Keratinocyte (primary cell): ENCODE measurements around the gene GGCX. TPM values are rescaled to one million over a fixed set of nuclear protein-coding genes. Genes with fewer than 3 reads are reported as not detected.

Experiments
- DNase-seq: peaks from one replicate; pipeline ENCODE4 v3.0.0-alpha.2; 2011; ENCODE audit warnings: low read depth, missing footprints, low spot score
- FAIRE-seq: peaks from 2 replicates; lab custom pipeline; 2011; peaks lifted over from hg19 to GRCh38; lab: Jason Lieb, UNC
- H2AFZ ChIP-seq: 2 replicates; pipeline ENCODE4 v1.6.0; 2012; ENCODE audit warnings: low read length, control low read depth, inconsistent platforms; ENCODE audit not compliant: control insufficient read depth
- H3K27ac ChIP-seq: 2 replicates; pipeline ENCODE4 v1.5.1; 2011; ENCODE audit warnings: low read length; ENCODE audit not compliant: control insufficient read depth, insufficient read depth
- H3K27me3 ChIP-seq: 3 replicates; pipeline ENCODE4 v1.6.0; 2011; ENCODE audit warnings: low read length; ENCODE audit not compliant: control insufficient read depth, insufficient read depth; ENCODE audit errors: extremely low read depth
- H3K36me3 ChIP-seq, 2 experiments: 2 replicates in 1 of 2; 3 replicates in 1 of 2; pipeline ENCODE4 v1.5.1; 2011; ENCODE audit warnings: low read length in 2 of 2, mild to moderate bottlenecking in 1 of 2; ENCODE audit not compliant: control insufficient read depth in 2 of 2, insufficient read depth in 2 of 2; ENCODE audit errors: extremely low read depth in 1 of 2
- H3K4me1 ChIP-seq: 3 replicates; pipeline ENCODE4 v1.5.1; 2011; ENCODE audit warnings: low read length; ENCODE audit not compliant: control insufficient read depth, insufficient read depth; ENCODE audit errors: extremely low read depth
- H3K4me2 ChIP-seq: 3 replicates; pipeline ENCODE4 v1.6.0; 2011; ENCODE audit warnings: low read depth, low read length; ENCODE audit not compliant: control insufficient read depth, insufficient read depth; ENCODE audit errors: extremely low read depth
- H3K4me3 ChIP-seq, 3 experiments: fragments of 200-600 bp in 1 of 3; sonication (generic) in 1 of 3; 2 replicates in 2 of 3; 3 replicates in 1 of 3; pipeline ENCODE4 v1.5.1; 2011 to 2016; ENCODE audit warnings: low read length in 3 of 3, mild to moderate bottlenecking in 3 of 3, control low read depth in 2 of 3, inconsistent platforms in 1 of 3, low read depth in 1 of 3, mixed read lengths in 1 of 3, mixed run types in 1 of 3, moderate library complexity in 1 of 3; ENCODE audit not compliant: control insufficient read depth in 2 of 3, insufficient read depth in 2 of 3; ENCODE audit errors: extremely low read depth in 1 of 3
- H3K79me2 ChIP-seq: 2 replicates; pipeline ENCODE4 v1.6.0; 2012; ENCODE audit warnings: low read length; ENCODE audit not compliant: control insufficient read depth, insufficient read depth
- H3K9ac ChIP-seq: 3 replicates; pipeline ENCODE4 v1.6.0; 2011; ENCODE audit warnings: low read length; ENCODE audit not compliant: control insufficient read depth, insufficient read depth; ENCODE audit errors: extremely low read depth
- H3K9me1 ChIP-seq: 3 replicates; pipeline ENCODE4 v1.6.0; 2011; ENCODE audit warnings: low read length; ENCODE audit not compliant: control insufficient read depth, insufficient read depth; ENCODE audit errors: extremely low read depth
- H3K9me3 ChIP-seq: 2 replicates; pipeline ENCODE4 v1.5.1; 2012; ENCODE audit warnings: low read depth, low read length; ENCODE audit not compliant: control insufficient read depth
- H4K20me1 ChIP-seq: 3 replicates; pipeline ENCODE4 v1.6.0; 2011; ENCODE audit warnings: low read length; ENCODE audit not compliant: control insufficient read depth, insufficient read depth; ENCODE audit errors: extremely low read depth
- EZH2 ChIP-seq: IDR thresholded peaks from one replicate; pipeline ENCODE4 v1.6.1; 2012; ENCODE audit warnings: inconsistent platforms, mild to moderate bottlenecking, low read length, moderate library complexity
- dilution Hi-C: fragments of 300-500 bp; cut with MboI; formaldehyde crosslinking; loops from one replicate; pipeline ENCODE4 v1.7.0; 2020; ENCODE audit warnings: low sequenced_read_pairs; ENCODE audit not compliant: extremely low pct_ligation_motif_present
- polyA plus RNA-seq, 5 experiments: library from polyadenylated mRNA; depleted of rRNA in 3 of 5; stranded (reverse) in 3 of 5; stranded (forward) in 1 of 5; unstranded in 1 of 5; fragments of >200 nt; gene quantifications; 1 replicate in 1 of 5; 2 replicates in 3 of 5; 3 replicates in 1 of 5; pipeline versions ENCODE4 v1.2.1 to v1.2.3, GENCODE V29; 2011 to 2012; ENCODE audit warnings: missing spikeins in 2 of 5, low read depth in 1 of 5, low replicate concordance in 1 of 5
- TF ChIP-seq, protein P1 (sequence below), 3 experiments: IDR thresholded peaks in 1 of 3; conservative IDR thresholded peaks in 1 of 3; optimal IDR thresholded peaks in 1 of 3; 2 replicates in 2 of 3; 3 replicates in 1 of 3; pipeline versions ENCODE3 to v1.5.1; 2011; ENCODE audit warnings: low read length in 3 of 3, mild to moderate bottlenecking in 3 of 3, moderate library complexity in 2 of 3, control low read depth in 1 of 3, inconsistent platforms in 1 of 3; ENCODE audit not compliant: insufficient read depth in 2 of 3; ENCODE audit errors: extremely low read depth in 1 of 3

The GGCX gene
- polyA plus RNA-seq, 1 donor (not counting 4 experiments of a cell fraction or from before 2014, with no cell fraction given) = 34.3 TPM

DNA sequence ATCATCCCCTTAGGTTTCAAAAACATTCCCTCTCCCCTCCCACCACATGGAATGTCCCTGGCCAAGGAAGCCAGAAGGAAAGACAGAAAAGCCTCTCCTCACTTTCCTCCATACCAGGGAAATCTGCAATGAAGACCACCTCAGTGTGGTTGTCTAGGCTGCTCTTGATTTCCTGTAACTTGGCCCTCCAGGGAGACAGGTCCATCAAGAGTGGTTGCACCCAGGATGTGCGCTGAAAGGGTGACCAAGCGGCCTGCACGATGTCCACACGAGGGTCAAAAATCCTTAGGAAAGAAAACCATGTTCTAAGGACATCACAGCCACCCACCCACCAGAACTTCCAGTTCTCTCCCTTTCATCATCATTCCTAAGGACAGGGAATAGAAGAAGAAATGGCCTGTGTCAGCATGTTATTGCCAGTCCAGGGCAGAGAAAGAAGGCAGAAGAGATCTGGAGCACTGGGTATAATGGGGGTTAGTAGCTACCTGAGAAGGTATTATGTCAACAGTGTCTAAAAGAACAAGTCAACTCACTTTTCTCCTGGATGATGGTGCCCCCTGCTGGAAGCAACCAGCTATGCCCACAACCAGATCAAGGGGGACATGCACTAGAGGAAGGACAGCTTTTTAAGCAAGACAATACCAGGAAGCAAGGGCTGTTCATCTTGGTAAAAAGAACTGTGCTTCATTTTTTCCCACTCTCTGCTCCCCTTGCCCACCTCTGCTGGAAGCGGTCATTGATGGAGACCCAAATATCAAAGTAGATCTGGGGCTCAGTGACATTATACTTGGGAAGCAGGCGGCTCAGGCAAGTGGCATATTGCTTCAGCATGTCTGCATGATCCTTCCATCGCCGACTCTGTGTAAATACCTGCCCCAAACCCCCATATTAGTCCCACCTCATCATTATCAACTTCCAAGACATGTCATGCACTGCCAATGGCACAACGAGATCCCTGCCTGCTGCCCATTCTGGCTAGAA is 9.3 kb downstream of the GGCX start:
- peak; percentile 68 for FAIRE-seq

DNA sequence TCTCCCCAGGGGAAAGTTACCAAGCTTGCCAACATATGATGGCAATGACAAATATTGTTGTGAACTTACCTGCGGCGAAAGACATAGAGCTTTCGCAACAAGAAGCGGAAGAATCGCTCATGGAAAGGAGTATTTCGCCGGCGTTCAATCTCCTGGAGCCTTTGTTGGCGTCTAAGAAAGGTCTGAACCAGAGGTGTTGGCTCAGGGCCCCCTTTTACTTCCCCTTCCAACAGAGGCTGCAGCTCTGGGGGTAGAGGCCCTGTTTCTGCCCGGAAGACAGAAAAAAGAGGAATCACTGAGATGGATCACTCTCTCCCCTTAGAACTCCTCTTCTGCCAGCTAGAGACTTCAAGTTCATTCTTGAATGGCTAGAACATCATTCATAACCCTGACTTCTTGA is 10.8 kb downstream of the GGCX start:
- peaks cover 25 to 33% of the 10 kb centered on the region in 2 experiments for H3K36me3 ChIP-seq
- H3K4me3 ChIP-seq = no peak overlapping the region
- no peak overlapping the region for H3K27ac ChIP-seq
- FAIRE-seq (no peak), DNase-seq (no peak)
- H3K9ac ChIP-seq = no peak overlapping the region
- no peak for TF ChIP-seq EZH2
- TF ChIP-seq, protein P1, sequence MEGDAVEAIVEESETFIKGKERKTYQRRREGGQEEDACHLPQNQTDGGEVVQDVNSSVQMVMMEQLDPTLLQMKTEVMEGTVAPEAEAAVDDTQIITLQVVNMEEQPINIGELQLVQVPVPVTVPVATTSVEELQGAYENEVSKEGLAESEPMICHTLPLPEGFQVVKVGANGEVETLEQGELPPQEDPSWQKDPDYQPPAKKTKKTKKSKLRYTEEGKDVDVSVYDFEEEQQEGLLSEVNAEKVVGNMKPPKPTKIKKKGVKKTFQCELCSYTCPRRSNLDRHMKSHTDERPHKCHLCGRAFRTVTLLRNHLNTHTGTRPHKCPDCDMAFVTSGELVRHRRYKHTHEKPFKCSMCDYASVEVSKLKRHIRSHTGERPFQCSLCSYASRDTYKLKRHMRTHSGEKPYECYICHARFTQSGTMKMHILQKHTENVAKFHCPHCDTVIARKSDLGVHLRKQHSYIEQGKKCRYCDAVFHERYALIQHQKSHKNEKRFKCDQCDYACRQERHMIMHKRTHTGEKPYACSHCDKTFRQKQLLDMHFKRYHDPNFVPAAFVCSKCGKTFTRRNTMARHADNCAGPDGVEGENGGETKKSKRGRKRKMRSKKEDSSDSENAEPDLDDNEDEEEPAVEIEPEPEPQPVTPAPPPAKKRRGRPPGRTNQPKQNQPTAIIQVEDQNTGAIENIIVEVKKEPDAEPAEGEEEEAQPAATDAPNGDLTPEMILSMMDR (optimal IDR thresholded peaks at IDR 0.05 in 1 of 3, IDR thresholded peaks at IDR 0.05 in 1 of 3, conservative IDR thresholded peaks at IDR 0.05 in 1 of 3; ENCODE audit: extremely low read depth in 1 of 3, insufficient read depth in 2 of 3, low read length in 3 of 3) = no peak
- H3K79me2 ChIP-seq = no peaks in the 10 kb centered on the region
- H3K4me2 ChIP-seq = no peak overlapping the region
- no peaks in the 10 kb centered on the region for H3K27me3 ChIP-seq
- peaks cover 8% of the 10 kb centered on the region for H4K20me1 ChIP-seq
- no peaks in the 10 kb centered on the region for H3K9me3 ChIP-seq
- dilution Hi-C loops = no loop called here
- peaks cover 14% of the 10 kb centered on the region for H3K4me1 ChIP-seq
- H3K9me1 ChIP-seq = no peaks in the 10 kb centered on the region
- H2AFZ ChIP-seq = no peak overlapping the region

More for the DNA sequence above, 9.3 kb downstream of the GGCX start:
- TF ChIP-seq, protein P1 (optimal IDR thresholded peaks at IDR 0.05 in 1 of 3, IDR thresholded peaks at IDR 0.05 in 1 of 3, conservative IDR thresholded peaks at IDR 0.05 in 1 of 3; ENCODE audit: extremely low read depth in 1 of 3, insufficient read depth in 2 of 3, low read length in 3 of 3) = peak; percentile 81 to 96 (median 93)
- TF ChIP-seq EZH2 = no peak
- Histone ChIP-seq H3K9me3 (no peaks in the 10 kb centered on the region), H3K4me2 (no peak overlapping the region), H3K9ac (no peak overlapping the region), H3K9me1 (no peaks in the 10 kb centered on the region), H2AFZ (no peak overlapping the region), H3K27ac (no peak overlapping the region), H4K20me1 (peaks cover under 1% of the 10 kb centered on the region), H3K79me2 (no peaks in the 10 kb centered on the region), H3K4me1 (peaks cover under 1% of the 10 kb centered on the region), H3K4me3 (no peak overlapping the region), H3K27me3 (no peaks in the 10 kb centered on the region), H3K36me3 (peaks cover 28 to 39% of the 10 kb centered on the region in 2 experiments)
- DNase-seq = no peak
- dilution Hi-C loops = no loop called here
